ENCODE results near the gene TBL1X. TPM values are rescaled to one million over a fixed set of nuclear protein-coding genes. Genes with fewer than 3 reads are reported as not detected.

The TBL1X gene
- total RNA-seq, 1 experiment from 2014 or later: 15.0 TPM

GRCh38 chrX:9518889-9519288 is 54.0 kb downstream of the TBL1X start:
- CTCF ChIA-PET: no interaction called here
- POLR2A ChIA-PET: no interaction called here
- no peaks in the 10 kb centered on the region for H3K9me3 Mint-ChIP-seq (ENCODE audit: unreplicated experiment)
- H3K4me3 Mint-ChIP-seq (ENCODE audit: unreplicated experiment): no peak overlapping the region
- H3K4me1 Mint-ChIP-seq (ENCODE audit: insufficient read depth, unreplicated experiment): no peaks in the 10 kb centered on the region
- H3K36me3 Mint-ChIP-seq (ENCODE audit: insufficient read depth, unreplicated experiment): no peaks in the 10 kb centered on the region
- no peaks in the 10 kb centered on the region for H3K27me3 Mint-ChIP-seq (ENCODE audit: insufficient read depth, unreplicated experiment)
- BruUV-seq (replicated peaks): no TSS peak
- no peak overlapping the region for H3K27ac Mint-ChIP-seq (ENCODE audit: low read depth, unreplicated experiment)
- no peak for TF ChIP-seq CTCF (IDR thresholded peaks at IDR 0.05; ENCODE audit: unreplicated experiment)
- intact Hi-C loops (cut with micrococcal nuclease): no loop called here
- no peak for DNase-seq (ENCODE audit: unreplicated experiment)

GRCh38 chrX:9519546-9520216 is 54.8 kb downstream of the TBL1X start:
- Mint-ChIP-seq H3K4me3 (ENCODE audit: unreplicated experiment) (no peak overlapping the region), H3K36me3 (ENCODE audit: insufficient read depth, unreplicated experiment) (no peaks in the 10 kb centered on the region), H3K9me3 (ENCODE audit: unreplicated experiment) (no peaks in the 10 kb centered on the region), H3K27ac (ENCODE audit: low read depth, unreplicated experiment) (no peak overlapping the region), H3K4me1 (ENCODE audit: insufficient read depth, unreplicated experiment) (no peaks in the 10 kb centered on the region), H3K27me3 (ENCODE audit: insufficient read depth, unreplicated experiment) (no peaks in the 10 kb centered on the region)
- intact Hi-C loops (cut with micrococcal nuclease): no loop called here
- no TSS peak for BruUV-seq (replicated peaks)
- CTCF ChIA-PET: no interaction called here
- TF ChIP-seq CTCF (IDR thresholded peaks at IDR 0.05; ENCODE audit: unreplicated experiment): no peak
- POLR2A ChIA-PET: no interaction called here
- no peak for DNase-seq (ENCODE audit: unreplicated experiment)

- Mint-ChIP-seq H3K4me3 (ENCODE audit: unreplicated experiment) (no peak overlapping the region), H3K36me3 (ENCODE audit: insufficient read depth, unreplicated experiment) (no peaks in the 10 kb centered on the region), H3K4me1 (ENCODE audit: insufficient read depth, unreplicated experiment) (no peaks in the 10 kb centered on the region), H3K27ac (ENCODE audit: low read depth, unreplicated experiment) (no peak overlapping the region), H3K9me3 (ENCODE audit: unreplicated experiment) (no peaks in the 10 kb centered on the region), H3K27me3 (ENCODE audit: insufficient read depth, unreplicated experiment) (no peaks in the 10 kb centered on the region)
- no peak for TF ChIP-seq CTCF (IDR thresholded peaks at IDR 0.05; ENCODE audit: unreplicated experiment)
- no TSS peak for BruUV-seq (replicated peaks)
- CTCF ChIA-PET: no interaction called here
- intact Hi-C loops (cut with micrococcal nuclease): no loop called here
- POLR2A ChIA-PET: no interaction called here
- DNase-seq (ENCODE audit: unreplicated experiment): no peak
Observed at GRCh38 chrX:9520217-9520590, 55.3 kb downstream of the TBL1X start.

DNA sequence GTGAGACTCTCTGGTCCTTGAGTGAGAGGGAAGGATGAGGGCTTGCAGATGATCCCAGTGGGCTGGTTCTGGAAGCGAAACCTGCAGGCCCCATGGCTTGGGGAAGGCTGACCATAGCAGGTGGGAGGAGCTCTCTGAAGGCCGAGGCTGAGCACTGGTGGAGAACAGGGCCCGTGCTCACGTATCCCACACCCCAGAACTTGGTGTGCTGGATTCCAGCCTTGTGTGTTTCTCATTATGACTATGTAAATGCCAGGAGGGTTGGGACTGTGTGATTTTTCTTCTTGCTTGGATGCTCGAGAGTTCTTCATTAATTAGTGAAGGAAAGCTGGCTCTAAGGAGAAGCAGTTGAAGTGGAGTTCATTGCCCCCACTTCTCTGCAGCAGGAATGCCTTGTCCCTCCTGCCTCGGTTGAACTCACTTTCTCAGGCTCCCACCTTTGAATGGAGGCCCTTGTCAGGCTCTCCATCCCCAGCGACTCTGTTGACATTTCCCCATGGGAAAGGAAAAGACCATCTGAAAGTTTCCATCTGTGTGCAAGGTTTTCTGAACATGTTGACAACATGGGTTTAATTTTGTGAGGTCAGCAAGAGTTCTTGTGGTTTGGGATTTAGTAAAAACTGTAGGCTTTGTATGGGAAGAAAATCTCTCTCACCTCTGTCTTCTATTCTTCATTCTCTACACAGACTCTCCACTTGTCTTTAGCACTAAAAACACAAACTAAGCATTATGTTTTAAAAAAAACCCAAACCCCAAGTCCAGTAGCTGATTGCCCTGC is 57.7 kb downstream of the TBL1X start:
- intact Hi-C loops (cut with micrococcal nuclease): no loop called here
- Mint-ChIP-seq H3K4me3 (ENCODE audit: unreplicated experiment) (no peak overlapping the region), H3K9me3 (ENCODE audit: unreplicated experiment) (no peaks in the 10 kb centered on the region), H3K27ac (ENCODE audit: low read depth, unreplicated experiment) (no peak overlapping the region), H3K27me3 (ENCODE audit: insufficient read depth, unreplicated experiment) (no peaks in the 10 kb centered on the region), H3K4me1 (ENCODE audit: insufficient read depth, unreplicated experiment) (peaks cover 6% of the 10 kb centered on the region), H3K36me3 (ENCODE audit: insufficient read depth, unreplicated experiment) (peaks cover under 1% of the 10 kb centered on the region)
- ChIA-PET CTCF (interaction anchor here (0.6 kb wide), 1 partner anchor 19 kb away, joined by 3 read pairs; no protein-coding TSS in a partner anchor), POLR2A (no interaction called here)
- no peak for DNase-seq (ENCODE audit: unreplicated experiment)
- no peak for TF ChIP-seq CTCF (IDR thresholded peaks at IDR 0.05; ENCODE audit: unreplicated experiment)
- no TSS peak for BruUV-seq (replicated peaks)
